HepG2 (cell line): ENCODE data around the gene NKD1. TPM values are rescaled to one million over a fixed set of nuclear protein-coding genes. Genes with fewer than 3 reads are reported as not detected.
A peak's percentile ranks its signal among the peaks of the same experiment; 100 is the strongest.

ENCODE experiments used
- DMTF1 ChIP-seq: sonication (generic); formaldehyde crosslinking; IDR thresholded peaks from 2 replicates; pipeline ENCODE4 v1.4.0; 2020; ENCODE audit warnings: mild to moderate bottlenecking, missing genetic modification reagents
- FOSL2 ChIP-seq: sonication (generic); formaldehyde crosslinking; IDR thresholded peaks from 2 replicates; pipeline ENCODE4 v1.4.0; 2020; ENCODE audit warnings: missing genetic modification reagents
- HIVEP1 ChIP-seq: sonication (generic); formaldehyde crosslinking; IDR thresholded peaks from 2 replicates; pipeline ENCODE4 v1.4.0; 2020; ENCODE audit warnings: mild to moderate bottlenecking, missing genetic modification reagents
- ISX ChIP-seq: sonication (generic); formaldehyde crosslinking; conservative IDR thresholded peaks from 2 replicates; pipeline ENCODE4 v1.5.0; 2020; ENCODE audit warnings: missing genetic modification reagents
- KDM2A ChIP-seq: sonication (generic); formaldehyde crosslinking; IDR thresholded peaks from 2 replicates; pipeline ENCODE4 v1.4.0; 2020; ENCODE audit warnings: low read depth, missing genetic modification reagents, borderline replicate concordance
- KLF15 ChIP-seq: sonication (generic); formaldehyde crosslinking; IDR thresholded peaks from 2 replicates; pipeline ENCODE4 v1.8.1; 2023; ENCODE audit warnings: borderline replicate concordance, mild to moderate bottlenecking, inconsistent platforms, missing genetic modification reagents, mixed read lengths
- NR2C2 ChIP-seq: sonication (generic); formaldehyde crosslinking; IDR thresholded peaks from 2 replicates; pipeline ENCODE4 v1.4.0; 2020; ENCODE audit warnings: missing genetic modification reagents, mild to moderate bottlenecking, moderate library complexity, borderline replicate concordance
- PBX3 ChIP-seq: sonication (generic); formaldehyde crosslinking; IDR thresholded peaks from 2 replicates; pipeline ENCODE4 v1.8.1; 2023; ENCODE audit warnings: missing genetic modification reagents, inconsistent platforms, borderline replicate concordance
- PHF8 ChIP-seq: sonication (generic); formaldehyde crosslinking; IDR thresholded peaks from 2 replicates; pipeline ENCODE4 v1.5.0; 2020; ENCODE audit warnings: missing genetic modification reagents
- SIX4 ChIP-seq: sonication (generic); formaldehyde crosslinking; IDR thresholded peaks from 2 replicates; pipeline ENCODE4 v1.4.0; 2020; ENCODE audit warnings: missing genetic modification reagents
- SKI ChIP-seq: fragments of 450-650 bp; IDR thresholded peaks from one replicate; pipeline ENCODE4 v1.6.1; 2018; ENCODE audit warnings: mild to moderate bottlenecking; ENCODE audit not compliant: partially characterized antibody
- SMC3 ChIP-seq: IDR thresholded peaks from 2 replicates; pipeline ENCODE4 v1.6.1; 2011; ENCODE audit warnings: low read length, improper control_type of control experiment
- SMYD3 ChIP-seq: sonication (generic); formaldehyde crosslinking; IDR thresholded peaks from 2 replicates; pipeline ENCODE4 v1.8.1; 2023; ENCODE audit warnings: mild to moderate bottlenecking, missing genetic modification reagents
- YEATS2 ChIP-seq: sonication (generic); formaldehyde crosslinking; IDR thresholded peaks from 2 replicates; pipeline ENCODE4 v1.4.0; 2020; ENCODE audit warnings: missing genetic modification reagents, borderline replicate concordance
- ZFY ChIP-seq: sonication (generic); formaldehyde crosslinking; IDR thresholded peaks from 2 replicates; pipeline ENCODE4 v1.4.0; 2020; ENCODE audit warnings: missing genetic modification reagents
- ZNF598 ChIP-seq: sonication (generic); formaldehyde crosslinking; IDR thresholded peaks from 2 replicates; pipeline ENCODE4 v1.5.1; 2020; ENCODE audit warnings: mild to moderate bottlenecking, missing genetic modification reagents, borderline replicate concordance
- ZNF75D ChIP-seq: sonication (generic); formaldehyde crosslinking; IDR thresholded peaks from 2 replicates; pipeline ENCODE4 v1.8.1; 2023; ENCODE audit warnings: missing genetic modification reagents, mild to moderate bottlenecking, borderline replicate concordance
- ZNF768 ChIP-seq: sonication (generic); formaldehyde crosslinking; IDR thresholded peaks from 2 replicates; pipeline ENCODE4 v1.4.0; 2020; ENCODE audit warnings: missing genetic modification reagents
- polyA plus RNA-seq, 8 experiments: library from polyadenylated mRNA; depleted of rRNA in 3 of 8; stranded (reverse) in 7 of 8; unstranded in 1 of 8; fragments of >200 nt; fragmentation: Illumina TruSeq in 4 of 8; extraction: Trizol in 4 of 8; gene quantifications; 2 replicates each; pipeline versions ENCODE4 v1.2.1 to v1.2.3, GENCODE V29; 2011 to 2016; ENCODE audit warnings: low read depth in 4 of 8, missing spikeins in 1 of 8, mixed read lengths in 1 of 8; ENCODE audit not compliant: insufficient read depth in 1 of 8
- total RNA-seq, 5 experiments: library from RNA; depleted of rRNA; stranded (reverse); fragments of >200 nt; fragmentation: Illumina TruSeq; extraction: Trizol; gene quantifications; 2 replicates each; pipeline ENCODE4 v1.2.3, GENCODE V29; 2016; ENCODE audit warnings: low read depth in 1 of 5
- TF ChIP-seq, protein P1 (sequence below): sonication (generic); formaldehyde crosslinking; IDR thresholded peaks from 2 replicates; pipeline ENCODE4 v1.4.0; 2020; ENCODE audit warnings: missing genetic modification reagents
- TF ChIP-seq, protein P2 (sequence below): sonication (generic); formaldehyde crosslinking; IDR thresholded peaks from 2 replicates; pipeline ENCODE4 v1.5.0; 2020; ENCODE audit warnings: mild to moderate bottlenecking, missing genetic modification reagents, moderate library complexity

NKD1 gene
- total and polyA plus RNA-seq, 2 of the 13 experiments (the other 11 are each of a cell fraction or from before 2014, with no cell fraction given) = 70.4 to 121 TPM

- TF ChIP-seq, protein P1, sequence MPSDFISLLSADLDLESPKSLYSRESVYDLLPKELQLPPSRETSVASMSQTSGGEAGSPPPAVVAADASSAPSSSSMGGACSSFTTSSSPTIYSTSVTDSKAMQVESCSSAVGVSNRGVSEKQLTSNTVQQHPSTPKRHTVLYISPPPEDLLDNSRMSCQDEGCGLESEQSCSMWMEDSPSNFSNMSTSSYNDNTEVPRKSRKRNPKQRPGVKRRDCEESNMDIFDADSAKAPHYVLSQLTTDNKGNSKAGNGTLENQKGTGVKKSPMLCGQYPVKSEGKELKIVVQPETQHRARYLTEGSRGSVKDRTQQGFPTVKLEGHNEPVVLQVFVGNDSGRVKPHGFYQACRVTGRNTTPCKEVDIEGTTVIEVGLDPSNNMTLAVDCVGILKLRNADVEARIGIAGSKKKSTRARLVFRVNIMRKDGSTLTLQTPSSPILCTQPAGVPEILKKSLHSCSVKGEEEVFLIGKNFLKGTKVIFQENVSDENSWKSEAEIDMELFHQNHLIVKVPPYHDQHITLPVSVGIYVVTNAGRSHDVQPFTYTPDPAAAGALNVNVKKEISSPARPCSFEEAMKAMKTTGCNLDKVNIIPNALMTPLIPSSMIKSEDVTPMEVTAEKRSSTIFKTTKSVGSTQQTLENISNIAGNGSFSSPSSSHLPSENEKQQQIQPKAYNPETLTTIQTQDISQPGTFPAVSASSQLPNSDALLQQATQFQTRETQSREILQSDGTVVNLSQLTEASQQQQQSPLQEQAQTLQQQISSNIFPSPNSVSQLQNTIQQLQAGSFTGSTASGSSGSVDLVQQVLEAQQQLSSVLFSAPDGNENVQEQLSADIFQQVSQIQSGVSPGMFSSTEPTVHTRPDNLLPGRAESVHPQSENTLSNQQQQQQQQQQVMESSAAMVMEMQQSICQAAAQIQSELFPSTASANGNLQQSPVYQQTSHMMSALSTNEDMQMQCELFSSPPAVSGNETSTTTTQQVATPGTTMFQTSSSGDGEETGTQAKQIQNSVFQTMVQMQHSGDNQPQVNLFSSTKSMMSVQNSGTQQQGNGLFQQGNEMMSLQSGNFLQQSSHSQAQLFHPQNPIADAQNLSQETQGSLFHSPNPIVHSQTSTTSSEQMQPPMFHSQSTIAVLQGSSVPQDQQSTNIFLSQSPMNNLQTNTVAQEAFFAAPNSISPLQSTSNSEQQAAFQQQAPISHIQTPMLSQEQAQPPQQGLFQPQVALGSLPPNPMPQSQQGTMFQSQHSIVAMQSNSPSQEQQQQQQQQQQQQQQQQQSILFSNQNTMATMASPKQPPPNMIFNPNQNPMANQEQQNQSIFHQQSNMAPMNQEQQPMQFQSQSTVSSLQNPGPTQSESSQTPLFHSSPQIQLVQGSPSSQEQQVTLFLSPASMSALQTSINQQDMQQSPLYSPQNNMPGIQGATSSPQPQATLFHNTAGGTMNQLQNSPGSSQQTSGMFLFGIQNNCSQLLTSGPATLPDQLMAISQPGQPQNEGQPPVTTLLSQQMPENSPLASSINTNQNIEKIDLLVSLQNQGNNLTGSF (CRISPR knock-in tag) = no peak
- no peak for TF ChIP-seq ZNF75D
- no peak for TF ChIP-seq KLF15 (CRISPR knock-in tag)
- TF ChIP-seq, protein P2, sequence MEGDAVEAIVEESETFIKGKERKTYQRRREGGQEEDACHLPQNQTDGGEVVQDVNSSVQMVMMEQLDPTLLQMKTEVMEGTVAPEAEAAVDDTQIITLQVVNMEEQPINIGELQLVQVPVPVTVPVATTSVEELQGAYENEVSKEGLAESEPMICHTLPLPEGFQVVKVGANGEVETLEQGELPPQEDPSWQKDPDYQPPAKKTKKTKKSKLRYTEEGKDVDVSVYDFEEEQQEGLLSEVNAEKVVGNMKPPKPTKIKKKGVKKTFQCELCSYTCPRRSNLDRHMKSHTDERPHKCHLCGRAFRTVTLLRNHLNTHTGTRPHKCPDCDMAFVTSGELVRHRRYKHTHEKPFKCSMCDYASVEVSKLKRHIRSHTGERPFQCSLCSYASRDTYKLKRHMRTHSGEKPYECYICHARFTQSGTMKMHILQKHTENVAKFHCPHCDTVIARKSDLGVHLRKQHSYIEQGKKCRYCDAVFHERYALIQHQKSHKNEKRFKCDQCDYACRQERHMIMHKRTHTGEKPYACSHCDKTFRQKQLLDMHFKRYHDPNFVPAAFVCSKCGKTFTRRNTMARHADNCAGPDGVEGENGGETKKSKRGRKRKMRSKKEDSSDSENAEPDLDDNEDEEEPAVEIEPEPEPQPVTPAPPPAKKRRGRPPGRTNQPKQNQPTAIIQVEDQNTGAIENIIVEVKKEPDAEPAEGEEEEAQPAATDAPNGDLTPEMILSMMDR (CRISPR knock-in tag) = peak; percentile 23; the same call in 1 of the 2 replicates
- no peak for TF ChIP-seq PBX3 (CRISPR knock-in tag)
- TF ChIP-seq FOSL2 (CRISPR knock-in tag) = no peak
- no peak for TF ChIP-seq SIX4 (CRISPR knock-in tag)
- TF ChIP-seq ZFY = no peak
- TF ChIP-seq SKI = no peak
- peak; percentile 29; the same call in 1 of the 2 replicates for TF ChIP-seq ZNF768 (CRISPR knock-in tag)
- no peak for TF ChIP-seq ZNF598 (CRISPR knock-in tag)
- no peak for TF ChIP-seq SMC3
- TF ChIP-seq ISX (CRISPR knock-in tag) = no peak
- no peak for TF ChIP-seq DMTF1 (CRISPR knock-in tag)
- TF ChIP-seq KDM2A (CRISPR knock-in tag) = peak; percentile 11; the same call in 1 of the 2 replicates
- TF ChIP-seq SMYD3 (CRISPR knock-in tag) = no peak
- TF ChIP-seq NR2C2 (CRISPR knock-in tag) = no peak
- TF ChIP-seq YEATS2 (CRISPR knock-in tag) = peak; percentile 12; the same call in 1 of the 2 replicates
- TF ChIP-seq HIVEP1 (CRISPR knock-in tag) = 0 out of 2 replicates have a peak, but pooled peaks have one; percentile 29
- no peak for TF ChIP-seq PHF8
Measured at GRCh38 chr16:50501986-50502615, 46.1 kb upstream of the NKD1 start (continued).
